SHP77 treated with DMSO at 0.1 percent for 48 hours (cell line): ENCODE data around the gene IGFBPL1.
"Not testable (repeated sequence)": the region's sequence is repeated elsewhere in the genome, so short reads cannot be mapped to it uniquely, and the experiment has no call there.

Source experiments
- DNase-seq: peaks from one replicate; lab custom pipeline; 2025; lab: John Stamatoyannopoulos, UW

The IGFBPL1 gene

DNA sequence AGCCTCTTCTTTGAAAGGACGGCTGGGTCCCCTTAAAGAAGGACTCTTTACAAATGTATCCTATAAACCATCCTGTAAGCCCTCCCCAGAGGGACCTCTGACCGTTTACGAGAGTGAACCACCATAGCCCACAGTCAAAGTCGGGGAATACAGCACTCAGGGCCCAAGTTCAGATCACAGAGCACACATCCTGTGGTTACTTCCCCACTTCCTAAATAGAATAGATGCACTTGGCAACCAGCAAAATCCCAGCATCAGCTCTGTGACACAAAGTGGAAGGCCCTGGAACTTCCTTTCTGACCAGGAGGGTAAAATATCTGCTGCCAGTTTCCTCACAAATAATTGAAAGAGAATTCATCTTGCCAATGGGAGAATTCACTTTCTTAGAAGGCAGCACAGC lies 6.9 kb upstream of the IGFBPL1 start:
- no peak for DNase-seq

DNA sequence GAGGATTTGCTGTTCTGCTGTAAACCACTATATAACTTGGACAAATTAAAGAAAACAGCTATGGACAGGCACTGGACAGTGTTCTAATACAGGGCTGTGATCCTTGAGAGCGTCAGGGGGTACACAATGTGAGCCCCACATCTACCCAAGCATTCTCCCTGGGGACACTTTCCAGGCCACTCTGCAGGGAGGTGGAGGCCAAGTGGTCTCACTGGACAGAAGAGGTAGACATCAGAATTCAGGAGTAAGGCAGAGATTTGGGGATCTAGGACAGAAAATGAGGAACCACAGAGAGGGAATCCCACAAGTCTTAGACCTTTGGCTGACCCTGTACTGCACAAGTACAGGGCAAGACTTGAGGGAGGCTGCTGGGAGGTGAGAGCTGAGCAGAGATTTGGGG lies 3.8 kb upstream of the IGFBPL1 start:
- DNase-seq: no peak

DNA sequence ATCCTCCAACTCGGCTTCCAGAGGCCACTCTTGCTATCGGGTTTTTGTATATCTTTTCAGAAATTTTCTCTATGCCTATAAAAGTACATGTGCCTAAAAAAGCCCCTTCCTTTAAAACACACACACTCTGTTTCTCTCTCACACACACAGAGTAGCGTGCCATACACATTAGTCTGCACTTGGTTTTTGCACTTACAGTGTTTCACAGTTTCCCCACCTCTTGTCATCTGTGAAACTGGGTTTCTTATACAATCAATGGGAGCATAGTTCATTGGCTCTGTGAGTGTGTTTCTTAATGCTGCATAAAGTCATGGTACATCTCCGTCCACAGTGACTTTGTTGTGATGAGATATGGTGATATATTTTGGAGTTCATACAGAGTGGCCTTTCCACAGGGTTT lies 664 bp upstream of the IGFBPL1 start:
- DNase-seq: no peak

DNA sequence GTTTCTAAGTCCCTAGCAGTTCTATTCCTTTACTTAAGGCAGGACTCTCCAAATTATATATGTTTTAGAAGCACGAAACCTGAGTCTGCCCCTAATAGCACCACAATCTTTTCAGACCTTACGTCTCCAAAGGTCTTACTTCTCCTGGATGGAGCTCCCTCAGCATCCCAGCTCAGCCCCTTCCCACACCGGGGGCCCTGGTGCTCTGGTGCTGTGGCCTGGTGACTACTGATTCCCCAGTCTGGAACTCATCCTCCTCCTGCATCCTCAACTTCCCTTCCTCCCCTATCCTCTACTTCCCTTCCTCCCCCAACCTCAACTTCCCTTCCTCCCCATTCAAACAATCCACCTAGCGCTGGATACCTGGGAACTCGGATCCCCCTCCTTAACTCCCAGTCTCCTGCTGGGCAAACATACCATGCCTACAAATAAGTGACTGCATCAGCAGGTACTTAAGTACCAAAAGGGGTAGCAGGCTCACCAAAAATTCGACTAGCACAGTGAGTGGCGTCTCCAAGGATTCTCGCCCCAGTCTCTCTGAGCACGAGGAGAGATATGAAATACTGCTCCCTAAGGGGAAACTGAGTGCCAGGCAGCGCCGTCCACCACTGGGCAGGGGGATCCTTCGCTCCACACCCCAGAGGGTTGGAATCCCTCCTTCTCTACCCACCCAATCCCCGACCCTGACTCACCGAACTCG lies 831 bp downstream of the IGFBPL1 start:
- DNase-seq: no peak

DNA sequence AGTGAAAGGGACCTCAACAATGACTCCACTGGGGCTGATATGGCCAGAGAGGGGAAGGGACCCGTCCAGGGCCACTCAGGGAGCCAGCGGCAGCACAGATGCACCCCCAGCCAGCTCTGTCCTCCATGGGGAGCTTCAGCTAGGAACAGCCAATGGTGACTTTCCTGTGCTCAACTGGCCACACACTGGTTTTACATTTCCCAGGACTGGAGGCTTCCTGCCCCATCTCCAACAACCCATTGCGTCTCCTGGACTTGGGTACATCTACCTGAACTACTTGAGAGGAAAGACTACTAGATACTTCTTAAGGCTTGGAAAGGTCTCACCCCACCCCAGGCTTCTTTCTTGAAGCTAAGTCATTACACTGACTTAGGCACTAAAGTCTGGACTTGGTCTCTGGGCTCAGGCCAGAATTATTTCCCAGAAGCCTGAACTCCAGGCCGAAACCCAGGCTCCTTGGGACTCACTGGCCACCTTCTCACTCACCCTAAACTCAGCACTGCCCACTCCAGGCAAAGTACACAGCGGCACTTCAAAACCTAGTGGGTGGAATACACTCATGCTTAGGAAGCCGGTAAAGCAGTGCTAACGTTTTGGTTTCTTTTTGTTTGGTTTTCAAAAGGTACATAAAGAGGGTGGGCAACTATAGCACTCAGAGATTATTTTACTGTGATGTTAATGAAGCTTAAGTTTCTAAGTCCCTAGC lies 1.5 kb downstream of the IGFBPL1 start:
- DNase-seq: no peak

- no peak for DNase-seq
These were observed 2.6 kb downstream of the IGFBPL1 start for GRCh38 chr9:38421498-38422211.

- no peak for DNase-seq
These were observed 5.1 kb downstream of the IGFBPL1 start for GRCh38 chr9:38419181-38419580.

- no peak for DNase-seq
These were observed 5.9 kb downstream of the IGFBPL1 start for GRCh38 chr9:38418366-38418765.

DNA sequence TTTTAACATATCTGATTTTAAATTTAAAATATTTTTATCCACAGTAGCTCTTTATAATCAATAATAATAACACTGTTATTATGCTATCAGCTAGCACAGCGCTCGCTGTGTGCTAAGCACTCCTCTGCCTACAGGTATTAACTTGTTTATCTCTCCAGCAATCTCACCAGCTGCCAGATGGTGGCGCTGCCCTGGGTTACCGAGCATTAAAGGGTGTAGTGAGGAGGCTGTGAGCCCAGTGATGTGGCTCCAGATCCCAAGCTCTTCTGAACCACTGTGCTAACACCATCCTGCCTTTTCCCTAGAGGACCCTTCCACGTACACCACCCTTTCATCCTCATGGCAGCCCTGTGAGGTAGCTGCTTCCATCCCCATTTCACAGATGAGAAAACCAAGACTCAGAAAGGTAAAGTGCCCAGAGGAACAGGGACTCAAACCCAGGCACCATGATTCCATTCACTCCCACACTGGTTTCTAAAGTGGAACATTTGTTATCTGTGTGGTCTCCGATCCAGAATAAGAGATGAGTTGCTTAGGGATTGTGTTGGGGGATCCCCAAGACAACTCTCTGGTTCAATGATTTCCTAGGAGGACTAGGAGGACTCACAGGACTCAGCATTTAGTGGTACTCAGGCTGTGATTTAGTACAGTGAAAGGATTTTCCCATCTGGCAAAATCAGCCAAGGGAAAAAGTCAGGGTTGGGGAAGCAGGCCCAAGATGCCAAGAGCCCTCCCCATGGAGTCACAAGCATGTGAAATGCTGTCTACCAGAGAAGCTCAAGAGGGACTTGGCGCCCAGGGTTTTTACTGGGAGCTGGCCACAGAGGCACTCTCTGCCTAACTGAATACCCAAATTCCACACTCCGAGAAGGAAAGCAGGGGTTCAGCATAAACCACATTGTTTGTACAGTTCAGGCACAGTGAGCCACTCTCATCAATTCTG lies 7.0 kb downstream of the IGFBPL1 start:
- peak; percentile 0 for DNase-seq

- DNase-seq: no peak
These were observed 7.8 kb downstream of the IGFBPL1 start for GRCh38 chr9:38416461-38416860.

GRCh38 chr9:38415856-38416255 lies 8.4 kb downstream of the IGFBPL1 start:
- DNase-seq: no peak

DNA sequence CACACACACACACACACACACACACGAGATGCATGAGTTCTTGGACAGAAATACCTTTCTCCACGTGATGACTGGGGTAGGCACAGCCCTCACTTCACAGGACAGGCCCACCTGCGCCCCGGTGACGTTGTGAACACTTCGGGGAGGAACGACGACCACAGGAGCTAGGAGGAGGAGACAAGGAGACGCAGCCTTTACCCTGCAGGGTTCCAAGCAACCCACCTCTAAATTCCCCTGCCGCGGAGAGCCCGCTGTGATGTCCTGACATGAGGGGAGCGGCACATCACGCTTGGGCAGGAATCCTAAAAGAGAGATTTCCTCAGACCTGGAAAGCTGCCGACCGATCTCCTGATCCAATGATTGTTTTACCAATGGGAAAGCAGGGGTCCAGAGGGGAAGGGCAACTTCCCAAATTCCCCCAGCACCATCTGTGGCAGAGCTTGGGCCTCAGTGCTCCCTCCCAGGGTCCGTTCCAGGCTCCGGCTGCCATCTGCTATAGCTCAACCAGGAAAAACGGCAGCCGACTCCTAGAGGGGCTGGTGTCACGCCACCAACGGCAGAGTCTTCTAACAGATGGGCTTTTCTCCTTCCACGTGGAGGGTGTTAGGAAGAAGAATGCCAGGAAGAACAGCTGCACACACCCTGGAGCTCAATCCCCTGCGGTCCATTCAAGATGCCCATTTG lies 10.1 kb downstream of the IGFBPL1 start:
- DNase-seq: no peak

DNA sequence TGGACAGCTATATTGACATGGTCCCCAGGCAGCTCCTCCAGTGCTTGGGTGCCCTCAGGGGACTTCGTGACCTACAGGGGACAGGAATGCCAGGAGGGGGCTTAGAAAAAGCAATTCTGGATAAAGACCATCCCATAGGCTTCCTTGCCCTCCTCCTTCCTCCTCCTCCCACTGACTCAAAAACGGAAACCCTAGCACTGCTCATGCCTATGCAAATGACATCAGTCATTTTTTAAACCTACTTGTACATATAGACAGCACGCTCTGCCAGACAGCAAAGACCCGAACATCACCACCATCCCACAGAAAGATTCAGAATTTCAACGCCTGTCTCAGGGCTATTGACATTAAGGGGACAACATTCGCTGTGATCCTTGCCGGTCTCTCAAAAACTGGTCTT lies 11.0 kb downstream of the IGFBPL1 start:
- DNase-seq: no peak

DNA sequence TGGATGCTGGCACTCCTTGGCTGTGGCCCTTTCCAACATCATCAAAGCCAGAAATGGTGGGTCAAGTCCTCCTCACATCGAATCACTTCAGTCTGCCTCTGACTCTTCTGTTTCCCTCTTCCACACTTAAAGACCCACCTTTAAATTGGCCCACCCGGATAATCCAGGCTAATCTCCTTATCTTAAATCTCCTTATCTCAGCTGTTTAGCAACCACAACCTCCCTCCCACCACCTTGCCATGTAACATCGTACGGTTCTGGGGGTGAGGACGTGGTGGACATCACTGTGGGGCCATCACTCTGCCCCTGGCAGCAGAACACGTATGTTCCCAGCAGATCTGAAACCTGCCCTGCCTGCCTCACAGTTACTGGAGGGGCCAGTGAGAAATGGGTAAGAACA lies 11.5 kb downstream of the IGFBPL1 start:
- DNase-seq: no peak

DNA sequence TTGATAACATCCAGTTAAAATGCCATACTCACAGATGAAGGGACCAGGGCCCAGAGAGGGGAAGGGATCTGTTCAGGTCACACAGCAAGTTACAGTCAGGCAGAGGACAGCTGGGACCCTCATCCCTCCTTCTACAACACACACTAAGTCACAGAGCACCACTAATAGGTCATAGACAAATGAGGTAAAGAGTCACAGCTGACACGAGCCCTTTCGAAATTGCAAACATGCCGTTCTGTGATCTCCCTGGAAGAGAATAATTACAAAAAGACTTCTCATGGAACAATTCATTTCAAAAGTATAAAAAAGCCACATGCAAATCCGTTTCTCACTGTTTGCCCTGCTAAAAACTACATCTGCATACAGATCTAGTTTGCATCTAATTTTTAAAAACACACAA lies 15.5 kb downstream of the IGFBPL1 start:
- no peak for DNase-seq

DNA sequence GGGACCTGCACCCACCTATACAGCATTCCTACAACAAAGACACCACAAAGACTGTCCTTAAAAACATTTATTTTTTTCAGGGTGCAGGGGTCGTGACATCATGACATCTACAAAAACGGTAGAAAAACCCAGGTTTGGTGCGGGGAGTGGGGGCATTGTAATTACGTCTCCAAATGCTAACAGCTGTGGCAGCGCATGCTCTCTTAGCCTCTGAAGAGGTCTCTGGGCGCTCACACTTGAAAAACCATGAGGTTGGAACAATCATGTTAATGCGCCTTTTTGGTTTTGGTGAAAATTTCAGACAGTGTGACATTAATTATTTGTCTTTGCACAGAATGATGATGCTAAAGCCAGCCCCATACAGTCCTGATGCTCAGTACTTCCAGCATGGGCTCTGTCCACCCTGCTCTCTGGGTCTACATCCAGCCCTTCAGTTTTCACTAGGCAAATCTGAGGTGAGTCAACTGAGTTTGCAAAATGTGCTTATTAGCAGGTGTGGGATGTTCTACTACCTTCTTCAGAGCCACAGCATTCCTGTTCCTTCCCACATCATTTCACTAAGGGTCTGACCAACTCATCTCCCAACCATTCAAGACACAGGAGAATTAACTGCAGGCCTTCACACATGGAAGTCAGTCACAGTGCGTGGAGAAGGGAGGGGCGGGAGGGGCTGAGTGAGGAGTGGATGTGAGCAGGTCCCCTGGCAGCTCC lies 17.6 kb downstream of the IGFBPL1 start:
- DNase-seq: no peak

DNA sequence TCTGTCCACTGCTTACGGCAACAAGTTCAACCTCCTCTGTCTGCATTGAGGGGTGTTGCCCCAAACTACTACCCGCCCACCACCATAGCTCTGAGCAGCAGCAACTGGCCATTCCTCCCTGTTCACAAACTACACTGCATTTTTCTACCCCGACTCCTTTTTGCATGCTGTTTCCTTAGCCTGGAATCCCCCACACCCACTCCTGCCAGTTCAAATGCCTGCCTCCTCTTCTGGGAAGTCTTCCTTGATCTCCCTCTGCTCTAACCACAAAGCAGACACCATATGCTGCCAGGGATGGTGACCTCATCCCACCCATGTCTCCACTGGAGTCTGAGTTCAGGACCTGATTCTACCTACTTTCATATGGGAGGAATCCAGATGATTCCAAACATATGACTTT lies 18.5 kb downstream of the IGFBPL1 start:
- no peak for DNase-seq

DNA sequence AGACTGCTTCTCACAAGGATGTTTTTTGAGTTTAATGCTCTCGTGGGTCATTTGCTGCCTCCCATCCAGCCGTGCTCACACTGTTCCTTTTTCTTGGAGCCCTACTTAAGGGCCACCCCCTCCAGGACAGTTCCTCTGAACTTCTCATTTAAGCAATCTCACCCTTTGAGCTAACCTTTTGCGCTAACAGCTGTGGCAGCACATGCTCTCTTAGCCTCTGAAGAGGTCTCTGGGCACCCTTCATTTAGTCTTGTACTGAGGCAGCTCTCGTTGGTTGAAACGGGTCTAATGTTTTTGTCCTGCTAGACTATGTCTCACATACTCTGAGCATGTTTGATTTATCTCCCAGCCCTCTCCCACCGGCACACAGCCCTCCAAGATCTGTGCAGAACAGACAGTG lies 19.9 kb downstream of the IGFBPL1 start:
- DNase-seq: no peak

DNA sequence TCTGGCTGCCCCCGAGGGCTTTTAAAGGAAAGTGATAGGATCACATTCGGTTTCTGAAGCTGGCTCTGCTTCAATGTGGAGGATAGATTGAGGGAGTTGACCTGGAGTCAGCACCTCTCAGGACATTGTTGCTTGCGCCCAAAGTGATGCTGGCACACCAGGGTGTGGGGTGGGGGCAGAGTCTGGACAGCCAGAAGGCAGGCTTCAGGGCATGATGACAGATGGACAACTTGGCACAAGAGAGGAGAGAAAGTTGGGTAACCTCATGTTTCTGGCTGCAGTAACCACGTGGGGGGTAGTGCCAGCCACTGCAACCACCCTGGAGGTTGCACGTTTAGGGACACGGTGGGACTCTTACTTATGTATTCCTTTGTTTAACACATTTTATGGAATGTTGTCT lies 22.3 kb downstream of the IGFBPL1 start:
- DNase-seq: no peak

DNA sequence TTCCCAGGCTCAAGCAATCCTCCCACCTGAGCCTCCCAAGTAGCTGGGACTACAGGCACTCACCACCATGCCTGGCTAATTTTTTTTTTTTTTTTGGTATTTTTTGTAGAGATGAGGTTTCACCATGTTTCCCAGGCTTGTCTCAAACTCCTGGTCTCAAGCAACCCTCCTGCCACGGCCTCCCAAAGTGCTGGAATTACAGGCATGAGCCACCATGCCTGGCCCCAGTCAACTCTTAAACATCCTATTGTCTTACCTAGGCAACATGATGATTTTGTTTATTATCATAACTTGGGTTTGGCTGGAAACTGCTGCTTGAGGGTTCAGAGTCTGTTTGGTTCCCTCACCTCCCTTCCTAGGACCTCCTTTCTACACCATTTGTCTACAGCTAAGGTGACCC lies 25.1 kb downstream of the IGFBPL1 start:
- not testable (repeated sequence) for DNase-seq

- no peak for DNase-seq
These were observed 27.9 kb downstream of the IGFBPL1 start for GRCh38 chr9:38396371-38396671.
